Measurements from ENCODE around the gene CDH13. TPM values are rescaled to one million over a fixed set of nuclear protein-coding genes. Genes with fewer than 3 reads are reported as not detected.

CDH13 gene
- total and polyA plus RNA-seq, 10 of the 15 experiments (the other 5 are each of a cell fraction or from before 2014, with no cell fraction given), result under 0.01 to 0.05 TPM; not detected in 8

DNA sequence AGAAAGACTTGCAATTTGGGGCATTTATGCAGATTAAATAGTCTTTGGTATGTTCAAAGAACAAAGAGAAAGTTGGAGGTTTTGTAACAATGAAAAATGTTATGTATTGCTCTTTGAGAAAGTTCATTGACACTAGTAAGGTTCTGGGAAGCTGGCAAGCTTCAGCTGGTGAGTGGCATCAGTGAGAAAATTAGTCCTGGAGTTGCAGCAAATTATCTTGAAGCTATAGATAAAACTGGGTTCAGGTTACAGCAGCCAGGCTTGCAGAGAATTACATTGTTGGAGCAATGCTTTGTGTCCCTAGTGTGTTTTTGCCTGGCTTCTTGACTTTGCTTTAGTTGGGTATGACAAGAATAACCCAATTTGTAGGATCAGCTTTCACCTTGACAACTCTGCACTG is 221.2 kb downstream of the CDH13 start:
- RAD21 ChIA-PET (ENCODE audit: unreplicated experiment), result no interaction called here
- Histone ChIP-seq H3K4me3 (no peak overlapping the region), H3K4me2 (ENCODE audit: control insufficient read depth, insufficient read depth) (no peak overlapping the region), H3K27ac (ENCODE audit: control insufficient read depth, insufficient read depth) (no peak overlapping the region), H3K9ac (ENCODE audit: control insufficient read depth, insufficient read depth, low read length) (no peak overlapping the region), H4K20me1 (ENCODE audit: control insufficient read depth, insufficient read depth) (no peaks in the 10 kb centered on the region), H3K9me3 (replicated peaks; ENCODE audit: control insufficient read depth, insufficient read depth, low read length) (no peaks in the 10 kb centered on the region), H3K79me2 (ENCODE audit: control insufficient read depth, insufficient read depth, low read length) (no peaks in the 10 kb centered on the region), H2AFZ (ENCODE audit: control insufficient read depth, low read depth, low read length) (no peak overlapping the region), H3K4me1 (ENCODE audit: control insufficient read depth, insufficient read depth, low read length) (no peaks in the 10 kb centered on the region), H3K27me3 (replicated peaks in 1 of 2; ENCODE audit: control insufficient read depth in 2 of 2, insufficient read depth in 2 of 2, low read length in 1 of 2) (no peaks in the 10 kb centered on the region), H3K36me3 (ENCODE audit: control insufficient read depth in 2 of 2, insufficient read depth in 2 of 2, low read length in 1 of 2) (no peaks in the 10 kb centered on the region)
- CTCF ChIA-PET, result no interaction called here
- intact Hi-C loops (cut with micrococcal nuclease; ENCODE audit: unreplicated experiment) (no loop called here), in situ Hi-C loops (cut with MboI) (no loop called here)
- SMC1A ChIA-PET (ENCODE audit: uncharacterized antibody, unreplicated experiment), result no interaction called here
- DNase-seq (ENCODE audit: low read depth, low spot score), result no peak
- no TSS peak for BruUV-seq (replicated peaks)
- POLR2A ChIA-PET, result no interaction called here
- TF ChIP-seq TCF12 (IDR thresholded peaks at IDR 0.05; ENCODE audit: low read depth, low read length) (no peak), RFX5 (IDR thresholded peaks at IDR 0.05; ENCODE audit: low read depth, low read length) (no peak), CHD1 (IDR thresholded peaks at IDR 0.05; ENCODE audit: low read depth, low read length) (no peak)
- FAIRE-seq, result no peak
- no peak for ATAC-seq

GRCh38 chr16:82852388-82853008 is 225.7 kb downstream of the CDH13 start:
- ChIA-PET RAD21 (ENCODE audit: unreplicated experiment) (no interaction called here), POLR2A (no interaction called here), CTCF (no interaction called here), SMC1A (ENCODE audit: uncharacterized antibody, unreplicated experiment) (interaction anchor here (1.0 kb wide), 1 partner anchor 64 kb away, joined by 3 read pairs; no protein-coding TSS in a partner anchor)
- Histone ChIP-seq H3K4me1 (ENCODE audit: control insufficient read depth, insufficient read depth, low read length) (no peaks in the 10 kb centered on the region), H3K9me3 (replicated peaks; ENCODE audit: control insufficient read depth, insufficient read depth, low read length) (no peaks in the 10 kb centered on the region), H4K20me1 (ENCODE audit: control insufficient read depth, insufficient read depth) (no peaks in the 10 kb centered on the region), H2AFZ (ENCODE audit: control insufficient read depth, low read depth, low read length) (no peak overlapping the region), H3K9ac (ENCODE audit: control insufficient read depth, insufficient read depth, low read length) (no peak overlapping the region), H3K4me3 (no peak overlapping the region), H3K79me2 (ENCODE audit: control insufficient read depth, insufficient read depth, low read length) (no peaks in the 10 kb centered on the region), H3K27me3 (replicated peaks in 1 of 2; ENCODE audit: control insufficient read depth in 2 of 2, insufficient read depth in 2 of 2, low read length in 1 of 2) (no peaks in the 10 kb centered on the region), H3K36me3 (ENCODE audit: control insufficient read depth in 2 of 2, insufficient read depth in 2 of 2, low read length in 1 of 2) (no peaks in the 10 kb centered on the region), H3K4me2 (ENCODE audit: control insufficient read depth, insufficient read depth) (no peak overlapping the region), H3K27ac (ENCODE audit: control insufficient read depth, insufficient read depth) (no peak overlapping the region)
- 2% methylated on average over 3 of the region's 3 CpGs for WGBS (ENCODE audit: insufficient coverage, insufficient replicate concordance, low lambda C conversion rate, missing lambda C conversion rate)
- BruUV-seq (replicated peaks), result no TSS peak
- FAIRE-seq (no peak), ATAC-seq (no peak), DNase-seq (ENCODE audit: low read depth, low spot score) (no peak)
- intact Hi-C loops (cut with micrococcal nuclease; ENCODE audit: unreplicated experiment), result no loop called here
- in situ Hi-C loops (cut with MboI), result no loop called here
- TF ChIP-seq KDM1A (IDR thresholded peaks at IDR 0.05; ENCODE audit: borderline replicate concordance) (no peak), MTA3 (IDR thresholded peaks at IDR 0.05; ENCODE audit: borderline replicate concordance, low read length) (no peak), SUZ12 (IDR thresholded peaks at IDR 0.05; ENCODE audit: unreplicated experiment) (no peak), FOXK2 (IDR thresholded peaks at IDR 0.05) (no peak), CHD1 (IDR thresholded peaks at IDR 0.05; ENCODE audit: low read depth, low read length) (no peak), HDAC2 (IDR thresholded peaks at IDR 0.05) (no peak)
- TF ChIP-seq, protein P1, sequence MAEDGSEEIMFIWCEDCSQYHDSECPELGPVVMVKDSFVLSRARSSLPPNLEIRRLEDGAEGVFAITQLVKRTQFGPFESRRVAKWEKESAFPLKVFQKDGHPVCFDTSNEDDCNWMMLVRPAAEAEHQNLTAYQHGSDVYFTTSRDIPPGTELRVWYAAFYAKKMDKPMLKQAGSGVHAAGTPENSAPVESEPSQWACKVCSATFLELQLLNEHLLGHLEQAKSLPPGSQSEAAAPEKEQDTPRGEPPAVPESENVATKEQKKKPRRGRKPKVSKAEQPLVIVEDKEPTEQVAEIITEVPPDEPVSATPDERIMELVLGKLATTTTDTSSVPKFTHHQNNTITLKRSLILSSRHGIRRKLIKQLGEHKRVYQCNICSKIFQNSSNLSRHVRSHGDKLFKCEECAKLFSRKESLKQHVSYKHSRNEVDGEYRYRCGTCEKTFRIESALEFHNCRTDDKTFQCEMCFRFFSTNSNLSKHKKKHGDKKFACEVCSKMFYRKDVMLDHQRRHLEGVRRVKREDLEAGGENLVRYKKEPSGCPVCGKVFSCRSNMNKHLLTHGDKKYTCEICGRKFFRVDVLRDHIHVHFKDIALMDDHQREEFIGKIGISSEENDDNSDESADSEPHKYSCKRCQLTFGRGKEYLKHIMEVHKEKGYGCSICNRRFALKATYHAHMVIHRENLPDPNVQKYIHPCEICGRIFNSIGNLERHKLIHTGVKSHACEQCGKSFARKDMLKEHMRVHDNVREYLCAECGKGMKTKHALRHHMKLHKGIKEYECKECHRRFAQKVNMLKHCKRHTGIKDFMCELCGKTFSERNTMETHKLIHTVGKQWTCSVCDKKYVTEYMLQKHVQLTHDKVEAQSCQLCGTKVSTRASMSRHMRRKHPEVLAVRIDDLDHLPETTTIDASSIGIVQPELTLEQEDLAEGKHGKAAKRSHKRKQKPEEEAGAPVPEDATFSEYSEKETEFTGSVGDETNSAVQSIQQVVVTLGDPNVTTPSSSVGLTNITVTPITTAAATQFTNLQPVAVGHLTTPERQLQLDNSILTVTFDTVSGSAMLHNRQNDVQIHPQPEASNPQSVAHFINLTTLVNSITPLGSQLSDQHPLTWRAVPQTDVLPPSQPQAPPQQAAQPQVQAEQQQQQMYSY (CRISPR knock-in tag; IDR thresholded peaks at IDR 0.05), result no peak
- TF ChIP-seq, protein P2, sequence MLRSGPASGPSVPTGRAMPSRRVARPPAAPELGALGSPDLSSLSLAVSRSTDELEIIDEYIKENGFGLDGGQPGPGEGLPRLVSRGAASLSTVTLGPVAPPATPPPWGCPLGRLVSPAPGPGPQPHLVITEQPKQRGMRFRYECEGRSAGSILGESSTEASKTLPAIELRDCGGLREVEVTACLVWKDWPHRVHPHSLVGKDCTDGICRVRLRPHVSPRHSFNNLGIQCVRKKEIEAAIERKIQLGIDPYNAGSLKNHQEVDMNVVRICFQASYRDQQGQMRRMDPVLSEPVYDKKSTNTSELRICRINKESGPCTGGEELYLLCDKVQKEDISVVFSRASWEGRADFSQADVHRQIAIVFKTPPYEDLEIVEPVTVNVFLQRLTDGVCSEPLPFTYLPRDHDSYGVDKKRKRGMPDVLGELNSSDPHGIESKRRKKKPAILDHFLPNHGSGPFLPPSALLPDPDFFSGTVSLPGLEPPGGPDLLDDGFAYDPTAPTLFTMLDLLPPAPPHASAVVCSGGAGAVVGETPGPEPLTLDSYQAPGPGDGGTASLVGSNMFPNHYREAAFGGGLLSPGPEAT (IDR thresholded peaks at IDR 0.05; ENCODE audit: low read depth), result no peak
- TF ChIP-seq, protein P3, sequence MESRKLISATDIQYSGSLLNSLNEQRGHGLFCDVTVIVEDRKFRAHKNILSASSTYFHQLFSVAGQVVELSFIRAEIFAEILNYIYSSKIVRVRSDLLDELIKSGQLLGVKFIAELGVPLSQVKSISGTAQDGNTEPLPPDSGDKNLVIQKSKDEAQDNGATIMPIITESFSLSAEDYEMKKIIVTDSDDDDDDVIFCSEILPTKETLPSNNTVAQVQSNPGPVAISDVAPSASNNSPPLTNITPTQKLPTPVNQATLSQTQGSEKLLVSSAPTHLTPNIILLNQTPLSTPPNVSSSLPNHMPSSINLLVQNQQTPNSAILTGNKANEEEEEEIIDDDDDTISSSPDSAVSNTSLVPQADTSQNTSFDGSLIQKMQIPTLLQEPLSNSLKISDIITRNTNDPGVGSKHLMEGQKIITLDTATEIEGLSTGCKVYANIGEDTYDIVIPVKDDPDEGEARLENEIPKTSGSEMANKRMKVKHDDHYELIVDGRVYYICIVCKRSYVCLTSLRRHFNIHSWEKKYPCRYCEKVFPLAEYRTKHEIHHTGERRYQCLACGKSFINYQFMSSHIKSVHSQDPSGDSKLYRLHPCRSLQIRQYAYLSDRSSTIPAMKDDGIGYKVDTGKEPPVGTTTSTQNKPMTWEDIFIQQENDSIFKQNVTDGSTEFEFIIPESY (IDR thresholded peaks at IDR 0.05), result no peak
